ENCODE data around the gene CDK5RAP2.

CDK5RAP2 gene

DNA sequence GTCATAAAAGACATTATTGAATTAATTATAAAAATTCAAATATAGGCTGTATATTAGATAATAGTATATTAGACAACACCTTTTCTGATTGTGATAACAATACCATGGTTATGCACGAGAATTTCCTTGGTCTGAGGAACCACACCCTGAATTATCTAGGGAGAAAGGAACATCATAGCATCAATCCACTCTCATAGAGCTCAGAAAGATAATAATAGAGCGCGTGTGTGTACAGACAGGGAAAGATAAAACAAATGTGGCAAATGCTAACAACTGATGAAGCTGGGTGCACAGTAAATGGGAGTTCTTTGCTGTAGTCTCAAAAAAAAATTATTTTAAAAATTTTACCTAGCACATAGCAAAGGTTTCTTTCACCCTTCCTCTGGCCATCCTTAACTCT, 143.5 kb downstream of the CDK5RAP2 start:
- no peaks in the 10 kb centered on the region for H3K79me2 ChIP-seq (ENCODE audit: low read length)
- H3K27me3 ChIP-seq (ENCODE audit: low read depth, low read length) = no peaks in the 10 kb centered on the region
- peaks cover 40% of the 10 kb centered on the region for H3K36me3 ChIP-seq (replicated peaks; ENCODE audit: low read depth, low read length)
- TF ChIP-seq EZH2phosphoT487 (IDR thresholded peaks at IDR 0.05; ENCODE audit: low read depth) = no peak
- TF ChIP-seq, protein P1, sequence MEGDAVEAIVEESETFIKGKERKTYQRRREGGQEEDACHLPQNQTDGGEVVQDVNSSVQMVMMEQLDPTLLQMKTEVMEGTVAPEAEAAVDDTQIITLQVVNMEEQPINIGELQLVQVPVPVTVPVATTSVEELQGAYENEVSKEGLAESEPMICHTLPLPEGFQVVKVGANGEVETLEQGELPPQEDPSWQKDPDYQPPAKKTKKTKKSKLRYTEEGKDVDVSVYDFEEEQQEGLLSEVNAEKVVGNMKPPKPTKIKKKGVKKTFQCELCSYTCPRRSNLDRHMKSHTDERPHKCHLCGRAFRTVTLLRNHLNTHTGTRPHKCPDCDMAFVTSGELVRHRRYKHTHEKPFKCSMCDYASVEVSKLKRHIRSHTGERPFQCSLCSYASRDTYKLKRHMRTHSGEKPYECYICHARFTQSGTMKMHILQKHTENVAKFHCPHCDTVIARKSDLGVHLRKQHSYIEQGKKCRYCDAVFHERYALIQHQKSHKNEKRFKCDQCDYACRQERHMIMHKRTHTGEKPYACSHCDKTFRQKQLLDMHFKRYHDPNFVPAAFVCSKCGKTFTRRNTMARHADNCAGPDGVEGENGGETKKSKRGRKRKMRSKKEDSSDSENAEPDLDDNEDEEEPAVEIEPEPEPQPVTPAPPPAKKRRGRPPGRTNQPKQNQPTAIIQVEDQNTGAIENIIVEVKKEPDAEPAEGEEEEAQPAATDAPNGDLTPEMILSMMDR (IDR thresholded peaks at IDR 0.05; ENCODE audit: low read depth, low read length) = no peak
- H3K27ac ChIP-seq (ENCODE audit: low read length) = no peak overlapping the region
- H3K4me1 ChIP-seq (ENCODE audit: low read length) = peaks cover 1% of the 10 kb centered on the region
- no peak overlapping the region for H3K4me3 ChIP-seq (ENCODE audit: low read length)
- H2AFZ ChIP-seq (ENCODE audit: low read depth, low read length) = no peak overlapping the region
- no peaks in the 10 kb centered on the region for H3K9me3 ChIP-seq (ENCODE audit: insufficient read depth, low read length)
- no peak overlapping the region for H3K4me2 ChIP-seq (ENCODE audit: low read length)
- no peak overlapping the region for H3K9ac ChIP-seq (ENCODE audit: low read length)
- peaks cover 3% of the 10 kb centered on the region for H4K20me1 ChIP-seq (ENCODE audit: insufficient read depth, low read length)

DNA sequence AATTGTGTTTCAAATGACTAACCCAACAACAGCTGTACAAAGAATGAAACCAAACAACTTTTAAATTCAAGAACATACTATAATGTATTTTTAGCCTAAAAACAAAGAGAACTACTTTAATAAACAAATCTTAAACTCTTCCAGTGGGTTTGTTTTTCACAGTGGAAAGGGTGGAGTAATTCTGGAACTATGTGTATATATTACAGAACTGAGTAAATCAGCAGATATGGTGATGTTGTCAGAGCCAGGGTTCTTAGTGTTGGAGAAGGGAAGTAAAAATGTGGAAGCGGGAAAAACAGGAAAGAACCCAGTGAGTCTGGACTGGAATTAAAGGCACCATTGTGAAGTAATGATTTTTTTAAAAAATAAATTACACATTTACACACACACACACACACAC, 144.9 kb downstream of the CDK5RAP2 start:
- no peak for TF ChIP-seq EZH2phosphoT487 (IDR thresholded peaks at IDR 0.05; ENCODE audit: low read depth)
- TF ChIP-seq, protein P1 (IDR thresholded peaks at IDR 0.05; ENCODE audit: low read depth, low read length) = no peak
- H3K4me2 ChIP-seq (ENCODE audit: low read length) = no peak overlapping the region
- H3K4me1 ChIP-seq (ENCODE audit: low read length) = peaks cover 5% of the 10 kb centered on the region
- no peaks in the 10 kb centered on the region for H3K27me3 ChIP-seq (ENCODE audit: low read depth, low read length)
- no peak overlapping the region for H2AFZ ChIP-seq (ENCODE audit: low read depth, low read length)
- H3K9me3 ChIP-seq (ENCODE audit: insufficient read depth, low read length) = no peaks in the 10 kb centered on the region
- peaks cover 29% of the 10 kb centered on the region for H3K36me3 ChIP-seq (replicated peaks; ENCODE audit: low read depth, low read length)
- H3K4me3 ChIP-seq (ENCODE audit: low read length) = no peak overlapping the region
- peaks cover 5% of the 10 kb centered on the region for H4K20me1 ChIP-seq (ENCODE audit: insufficient read depth, low read length)
- no peak overlapping the region for H3K27ac ChIP-seq (ENCODE audit: low read length)
- H3K9ac ChIP-seq (ENCODE audit: low read length) = no peak overlapping the region
- no peaks in the 10 kb centered on the region for H3K79me2 ChIP-seq (ENCODE audit: low read length)

DNA sequence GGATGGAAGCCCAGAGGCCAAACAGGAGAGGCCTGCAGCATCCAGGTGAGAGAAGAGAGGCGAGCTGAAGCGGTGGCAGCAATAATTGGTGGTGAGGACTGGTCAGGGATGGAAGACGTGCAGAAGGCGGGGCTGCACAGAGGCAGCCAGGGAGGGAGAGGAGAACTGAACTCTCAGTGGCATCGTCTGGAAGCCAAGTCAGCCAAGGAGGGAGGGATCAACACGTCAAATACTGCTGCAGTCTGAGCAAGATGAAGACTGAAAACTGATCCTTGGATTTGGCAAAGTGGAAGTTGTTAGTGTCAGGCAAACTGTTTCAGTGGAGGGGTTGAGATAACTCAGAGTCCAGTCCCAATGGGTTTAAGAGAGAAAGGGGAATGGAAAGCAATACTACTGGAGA, 145.4 kb downstream of the CDK5RAP2 start:
- Histone ChIP-seq H3K79me2 (ENCODE audit: low read length) (no peaks in the 10 kb centered on the region), H3K27ac (ENCODE audit: low read length) (no peak overlapping the region), H3K9me3 (ENCODE audit: insufficient read depth, low read length) (no peaks in the 10 kb centered on the region), H3K27me3 (ENCODE audit: low read depth, low read length) (no peaks in the 10 kb centered on the region), H3K4me2 (ENCODE audit: low read length) (no peak overlapping the region), H2AFZ (ENCODE audit: low read depth, low read length) (no peak overlapping the region), H3K36me3 (replicated peaks; ENCODE audit: low read depth, low read length) (peaks cover 26% of the 10 kb centered on the region), H3K4me3 (ENCODE audit: low read length) (no peak overlapping the region), H3K9ac (ENCODE audit: low read length) (no peak overlapping the region), H4K20me1 (ENCODE audit: insufficient read depth, low read length) (peaks cover 5% of the 10 kb centered on the region), H3K4me1 (ENCODE audit: low read length) (peaks cover 5% of the 10 kb centered on the region)
- TF ChIP-seq, protein P1 (IDR thresholded peaks at IDR 0.05; ENCODE audit: low read depth, low read length) = no peak
- TF ChIP-seq EZH2phosphoT487 (IDR thresholded peaks at IDR 0.05; ENCODE audit: low read depth) = no peak

DNA sequence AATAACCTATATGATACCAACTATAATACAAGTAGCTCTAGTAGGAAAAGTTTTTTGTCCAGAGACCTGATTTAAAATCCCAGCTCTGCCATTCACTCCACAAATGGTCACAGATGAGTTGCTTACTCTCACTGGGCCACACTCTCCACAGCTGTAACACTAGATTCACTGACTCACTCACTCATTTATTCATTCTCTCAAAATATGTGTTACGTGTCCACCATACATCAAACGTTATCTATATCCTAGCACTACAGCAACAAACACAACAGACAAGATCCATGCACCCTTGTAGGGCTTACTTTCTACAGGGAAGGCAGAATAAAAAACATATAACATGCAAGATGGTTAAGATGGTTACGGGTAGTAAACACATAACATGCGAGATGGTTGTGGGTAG, 146.3 kb downstream of the CDK5RAP2 start:
- no peaks in the 10 kb centered on the region for H3K27me3 ChIP-seq (ENCODE audit: low read depth, low read length)

More for the DNA sequence above, 146.3 kb downstream of the CDK5RAP2 start:
- no peaks in the 10 kb centered on the region for H3K79me2 ChIP-seq (ENCODE audit: low read length)
- H2AFZ ChIP-seq (ENCODE audit: low read depth, low read length) = no peak overlapping the region
- peaks cover 18% of the 10 kb centered on the region for H3K36me3 ChIP-seq (replicated peaks; ENCODE audit: low read depth, low read length)
- peaks cover 5% of the 10 kb centered on the region for H3K4me1 ChIP-seq (ENCODE audit: low read length)
- no peak overlapping the region for H3K4me2 ChIP-seq (ENCODE audit: low read length)
- TF ChIP-seq EZH2phosphoT487 (IDR thresholded peaks at IDR 0.05; ENCODE audit: low read depth) = no peak
- TF ChIP-seq, protein P1 (IDR thresholded peaks at IDR 0.05; ENCODE audit: low read depth, low read length) = no peak
- H3K9me3 ChIP-seq (ENCODE audit: insufficient read depth, low read length) = no peaks in the 10 kb centered on the region
- H4K20me1 ChIP-seq (ENCODE audit: insufficient read depth, low read length) = peaks cover 5% of the 10 kb centered on the region
- H3K4me3 ChIP-seq (ENCODE audit: low read length) = no peak overlapping the region
- H3K9ac ChIP-seq (ENCODE audit: low read length) = no peak overlapping the region
- no peak overlapping the region for H3K27ac ChIP-seq (ENCODE audit: low read length)
